Measurements from ENCODE around the gene PRR30.
"Not testable (repeated sequence)": the region's sequence is repeated elsewhere in the genome, so short reads cannot be mapped to it uniquely, and the experiment has no call there.

The PRR30 gene

DNA sequence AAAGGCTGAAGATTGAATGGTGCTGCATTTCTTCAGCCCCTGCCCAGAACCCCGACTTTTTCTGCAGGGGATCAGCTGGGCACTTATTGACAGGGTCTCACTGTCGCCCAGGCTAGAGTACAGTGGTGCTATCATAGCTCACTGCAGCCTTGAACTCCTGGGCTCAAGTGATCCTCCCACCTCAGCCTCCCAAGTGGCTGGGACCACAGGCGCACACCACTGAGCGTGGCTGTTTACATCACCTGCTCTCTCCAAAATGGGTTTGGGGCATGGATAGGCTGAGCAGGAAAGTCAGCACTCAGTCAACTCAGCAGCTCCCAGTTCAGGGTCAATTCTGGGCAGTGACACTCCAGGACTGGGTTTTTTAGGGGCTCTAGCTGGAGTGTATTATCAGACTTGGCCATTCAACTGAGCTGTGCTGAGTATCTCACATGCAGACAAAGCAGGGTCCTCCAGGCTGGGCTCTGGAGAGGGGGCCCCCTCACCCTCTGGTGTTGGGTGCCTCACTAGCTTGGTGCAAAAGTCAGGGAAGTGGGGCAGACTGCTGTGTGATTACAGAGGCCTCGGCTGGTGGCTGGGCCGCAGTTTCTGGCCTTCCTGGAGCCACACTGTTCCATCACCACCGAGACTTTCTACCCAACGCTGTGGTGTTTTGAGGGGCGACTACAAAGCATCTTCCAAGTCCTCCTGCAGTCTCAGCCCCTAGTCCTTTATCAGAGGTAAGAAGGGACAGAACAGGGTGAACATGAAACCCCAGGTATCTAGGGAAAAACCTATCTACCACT is 11.1 kb downstream of the PRR30 start:
- no peak for DNase-seq

DNA sequence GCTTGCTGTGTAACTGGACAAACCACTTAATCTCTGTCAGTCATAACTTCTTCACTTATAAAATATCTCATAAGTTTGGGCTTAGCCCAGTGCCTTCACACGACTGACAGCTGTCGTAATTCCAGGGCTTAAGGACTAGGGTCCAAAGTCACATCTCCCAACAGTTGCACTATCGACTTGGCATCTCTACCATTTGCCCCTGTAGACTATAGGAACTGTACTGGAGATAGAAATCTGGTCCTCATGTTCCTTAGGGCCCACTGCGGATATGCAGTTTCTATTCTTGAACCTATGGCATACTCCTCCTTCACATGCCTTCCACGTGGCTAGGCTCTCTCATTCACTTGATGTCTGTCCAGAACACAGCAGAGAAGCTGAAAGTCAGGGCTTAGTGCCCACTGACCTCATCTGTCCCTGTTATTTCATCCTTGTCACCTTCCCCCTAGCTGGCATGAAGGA is 12.9 kb downstream of the PRR30 start:
- no peak for DNase-seq

DNA sequence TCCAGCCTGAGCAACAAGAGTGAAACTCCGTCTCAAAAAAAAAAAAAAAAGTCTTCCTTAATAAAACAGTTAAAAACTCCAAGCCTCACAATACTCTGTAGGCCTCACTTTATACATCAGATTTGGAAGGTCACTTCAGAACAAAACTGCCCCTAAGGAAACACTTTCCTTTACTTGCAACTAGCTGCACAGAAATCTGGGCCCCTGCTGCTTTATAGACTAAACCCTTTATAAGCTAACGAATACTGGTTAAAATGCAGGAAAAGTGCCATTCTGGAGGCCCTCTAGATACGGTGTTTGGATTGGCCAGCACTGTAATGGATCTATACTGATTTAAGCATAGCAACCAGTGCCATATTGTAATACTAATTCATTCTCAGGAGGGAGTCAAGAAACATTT is 14.1 kb downstream of the PRR30 start:
- DNase-seq: no peak

DNA sequence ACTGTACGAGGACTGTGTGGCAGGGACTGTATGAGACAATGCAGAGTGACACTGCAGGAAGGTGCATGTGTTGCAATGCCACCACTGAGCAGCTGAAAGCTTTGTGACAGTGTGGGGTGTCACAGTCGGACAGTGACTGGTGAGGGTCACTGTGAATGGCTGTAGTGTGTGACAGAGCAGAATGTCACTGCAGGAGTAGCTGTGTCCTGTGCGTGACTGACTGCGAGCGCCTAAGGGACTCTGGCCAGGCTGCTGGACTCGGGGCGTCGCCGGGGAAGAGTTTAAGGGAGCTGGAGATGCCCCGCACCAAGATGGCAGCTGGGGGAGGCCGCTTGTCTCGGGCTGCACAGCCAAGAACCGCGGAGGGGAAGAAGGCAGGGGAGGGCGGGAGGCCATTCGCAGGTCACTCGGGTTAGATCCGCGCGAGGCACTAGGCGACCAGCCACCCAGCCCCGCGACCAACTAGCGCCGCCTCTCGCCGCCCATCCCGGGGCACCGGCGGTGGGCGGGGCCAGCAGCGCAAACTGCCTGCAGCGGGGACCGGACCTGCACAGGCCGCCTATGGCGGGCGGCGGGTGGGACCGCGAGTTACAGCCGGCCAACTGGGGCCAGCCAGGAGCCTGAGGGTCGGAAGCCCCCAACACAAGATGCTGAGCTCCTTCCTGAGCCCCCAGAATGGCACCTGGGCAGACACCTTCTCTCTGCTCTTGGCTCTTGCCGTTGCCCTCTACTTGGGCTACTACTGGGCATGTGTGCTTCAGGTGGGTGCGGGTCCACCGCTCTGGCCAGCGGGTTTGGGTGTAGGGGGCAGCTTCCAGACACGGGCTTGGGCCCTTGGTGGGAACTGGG is 15.7 kb downstream of the PRR30 start, which contains the start of gene ABHD1:
Gene ABHD1, plus strand, starts transcription at position 514 of the 849 bp plus-strand sequence. Its CDS starts 134 bp downstream, at position 648.
- no peak for DNase-seq

DNA sequence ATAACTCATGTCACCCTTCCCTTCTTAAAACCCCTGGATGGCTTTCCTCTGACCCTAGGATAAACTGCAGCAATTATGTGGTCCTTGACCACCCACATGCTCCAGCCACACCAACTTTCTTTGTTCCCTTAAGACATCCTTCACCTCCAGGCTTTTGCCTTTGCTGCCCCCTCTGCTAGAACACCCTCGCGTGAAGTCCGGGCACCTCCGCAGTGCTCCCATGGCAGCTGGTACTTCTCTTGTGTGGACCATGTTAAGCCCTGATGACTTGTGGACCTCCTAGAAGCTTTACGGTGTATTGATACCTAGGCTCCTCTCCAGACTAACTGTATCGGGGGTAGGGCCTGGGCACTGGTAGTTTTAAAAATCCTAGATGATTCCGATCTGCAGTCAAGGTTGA is 16.4 kb downstream of the PRR30 start:
- no peak for DNase-seq

DNA sequence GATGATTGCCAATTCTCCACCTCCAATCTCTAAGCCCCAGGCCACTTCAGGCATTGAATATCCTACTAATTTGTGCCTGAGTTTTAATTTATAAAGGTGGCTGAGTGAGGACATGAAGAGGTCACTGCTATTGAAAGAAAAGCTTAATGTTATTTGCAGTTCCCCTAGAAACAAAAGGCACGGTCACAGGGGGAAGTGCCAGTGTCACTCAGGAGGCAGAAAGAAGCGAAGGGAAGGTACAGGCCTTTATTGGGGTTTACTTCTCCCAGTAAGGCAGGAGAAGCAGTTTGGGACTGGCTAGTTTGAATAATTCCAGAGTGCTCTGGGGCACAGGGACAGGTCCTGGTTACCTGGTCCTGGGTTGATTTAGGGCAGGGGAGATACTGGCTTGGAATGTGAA is 17.3 kb downstream of the PRR30 start:
- DNase-seq: no peak

DNA sequence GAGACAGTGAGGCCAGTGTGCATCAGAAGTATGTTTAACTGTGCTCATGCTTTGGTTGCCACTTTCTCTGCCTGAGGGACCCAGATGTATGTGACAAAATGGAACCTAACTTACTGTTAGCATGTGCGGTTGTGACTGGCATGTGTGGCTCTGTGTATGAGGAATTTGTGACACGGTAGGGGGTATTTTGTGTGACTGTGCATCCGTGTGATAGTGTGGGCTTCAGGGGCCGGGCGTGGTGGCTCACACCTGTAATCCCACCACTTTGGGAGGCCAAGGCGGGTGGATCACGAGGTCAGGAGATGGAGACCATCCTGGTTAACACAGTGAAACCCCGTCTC is 19.9 kb downstream of the PRR30 start:
- not testable (repeated sequence) for DNase-seq

DNA sequence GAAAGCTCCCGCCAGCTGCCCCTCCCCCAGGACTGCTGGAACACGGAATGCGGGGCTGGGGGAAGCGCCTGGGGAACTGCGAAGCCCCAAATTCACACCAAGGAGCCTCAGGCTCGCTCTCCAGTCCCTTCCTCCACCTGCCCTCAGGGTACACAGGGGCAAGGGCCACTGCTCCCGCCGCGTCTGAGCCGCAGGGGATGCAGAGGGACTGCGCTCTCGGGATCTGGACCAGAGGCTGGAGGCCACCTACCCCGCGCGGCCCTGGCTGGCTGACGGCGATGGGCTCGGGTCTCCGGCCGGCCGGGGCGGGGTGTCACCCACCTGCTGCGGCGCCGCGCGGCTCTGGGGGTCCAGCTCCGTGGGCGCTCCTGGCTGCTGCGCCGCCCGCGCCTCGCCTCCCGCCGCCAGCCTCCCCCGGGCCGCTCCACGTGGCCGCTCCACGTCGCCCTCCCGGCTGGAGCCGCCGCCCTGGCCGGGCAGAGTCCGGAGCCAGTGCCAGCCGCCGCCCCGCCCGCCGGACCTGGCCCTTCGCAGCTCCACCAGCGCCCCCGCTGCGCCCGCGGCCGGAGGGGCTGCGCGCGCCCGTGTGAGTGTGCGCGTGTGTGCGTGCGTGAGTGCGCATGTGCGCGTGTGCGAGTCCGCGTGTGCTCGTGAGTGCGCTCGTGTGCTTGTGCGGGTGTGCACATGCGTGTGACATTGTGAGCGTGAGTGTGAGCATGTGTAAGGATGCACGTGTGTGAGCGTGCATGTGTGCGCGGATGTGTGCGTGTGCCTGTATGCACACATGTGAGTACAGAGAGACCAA is 20.5 kb downstream of the PRR30 start, which contains the start of gene CGREF1:
Gene CGREF1, minus strand, starts transcription at position 604 of the 805 bp plus-strand sequence. CDS start 14,762 bp downstream, outside the sequence.
- no peak for DNase-seq

DNA sequence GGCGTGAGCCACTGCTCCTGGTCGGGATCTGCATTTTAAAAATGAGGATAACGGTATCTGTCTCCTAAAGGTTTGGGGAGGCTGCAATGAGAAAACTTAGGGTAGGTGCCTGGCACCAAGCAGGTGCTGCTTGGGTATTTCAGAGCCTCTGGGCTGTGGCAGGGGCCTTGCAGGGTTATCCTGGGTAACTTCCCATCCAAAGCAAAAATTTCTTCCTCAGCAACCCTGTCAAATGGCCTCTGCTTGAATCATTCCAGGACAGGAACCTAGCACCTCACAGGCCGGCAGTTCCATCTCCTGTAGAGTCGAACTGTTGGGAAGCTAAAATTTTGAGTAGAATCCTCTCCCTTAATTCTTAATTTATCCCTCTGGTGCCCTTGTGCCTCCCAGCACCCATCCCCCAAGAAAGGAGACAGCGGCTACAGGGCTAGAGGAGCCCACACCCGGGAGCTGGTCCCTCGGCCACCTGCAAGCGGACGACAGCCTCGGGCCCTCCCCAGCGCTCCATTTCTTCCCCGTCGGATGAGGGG is 21.1 kb downstream of the PRR30 start:
- DNase-seq: no peak

DNA sequence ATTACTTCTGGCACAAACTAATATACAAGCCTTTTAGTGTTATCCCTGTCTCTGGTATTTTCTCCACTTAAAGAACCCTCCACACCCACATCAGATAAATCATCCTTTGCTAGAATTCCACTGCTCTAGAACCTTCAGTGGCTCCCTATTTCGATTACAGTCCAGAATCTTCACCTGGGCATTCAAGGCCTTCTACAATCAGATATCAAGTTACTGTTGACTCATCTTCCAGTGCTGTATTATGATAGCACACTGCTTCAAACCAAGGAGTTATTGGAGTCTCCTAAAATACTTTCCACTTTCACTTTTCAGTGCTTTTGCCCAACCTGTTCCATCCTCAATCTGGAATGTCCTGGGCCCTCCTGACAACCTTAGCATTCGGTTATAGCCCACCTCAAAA is 23.7 kb downstream of the PRR30 start:
- no peak for DNase-seq

DNA sequence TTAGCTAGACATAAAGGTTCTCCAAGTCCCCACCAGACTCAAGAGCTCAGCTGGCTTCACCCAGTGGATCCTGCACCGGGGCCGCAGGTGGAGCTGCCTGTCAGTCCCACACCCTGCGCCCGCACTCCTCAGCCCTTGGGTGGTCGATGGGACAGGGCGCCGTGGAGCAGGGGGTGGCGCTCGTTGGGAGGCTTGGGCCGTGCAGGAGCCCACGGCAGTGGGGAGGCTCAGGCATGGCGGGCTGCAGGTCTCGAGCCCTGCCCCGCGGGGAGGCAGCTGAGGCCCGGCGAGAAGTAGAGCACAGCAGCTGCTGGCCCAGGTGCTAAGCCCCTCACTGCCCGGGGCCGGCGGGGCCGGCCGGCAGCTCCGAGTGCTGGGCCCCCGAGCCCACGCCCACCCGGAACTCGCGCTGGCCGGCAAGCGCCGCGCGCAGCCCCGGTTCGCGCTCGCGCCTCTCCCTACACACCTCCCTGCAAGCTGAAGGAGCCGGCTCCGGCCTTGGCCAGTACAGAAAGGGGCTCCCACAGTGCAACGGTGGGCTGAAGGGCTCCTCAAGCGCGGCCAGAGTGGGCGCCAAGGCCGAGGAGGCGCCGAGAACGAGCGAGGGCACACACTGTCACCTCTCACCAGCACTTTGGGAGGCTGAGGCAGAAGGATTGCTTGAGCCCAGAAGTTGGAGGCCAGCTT is 27.7 kb downstream of the PRR30 start:
- not testable (repeated sequence) for DNase-seq

DNA sequence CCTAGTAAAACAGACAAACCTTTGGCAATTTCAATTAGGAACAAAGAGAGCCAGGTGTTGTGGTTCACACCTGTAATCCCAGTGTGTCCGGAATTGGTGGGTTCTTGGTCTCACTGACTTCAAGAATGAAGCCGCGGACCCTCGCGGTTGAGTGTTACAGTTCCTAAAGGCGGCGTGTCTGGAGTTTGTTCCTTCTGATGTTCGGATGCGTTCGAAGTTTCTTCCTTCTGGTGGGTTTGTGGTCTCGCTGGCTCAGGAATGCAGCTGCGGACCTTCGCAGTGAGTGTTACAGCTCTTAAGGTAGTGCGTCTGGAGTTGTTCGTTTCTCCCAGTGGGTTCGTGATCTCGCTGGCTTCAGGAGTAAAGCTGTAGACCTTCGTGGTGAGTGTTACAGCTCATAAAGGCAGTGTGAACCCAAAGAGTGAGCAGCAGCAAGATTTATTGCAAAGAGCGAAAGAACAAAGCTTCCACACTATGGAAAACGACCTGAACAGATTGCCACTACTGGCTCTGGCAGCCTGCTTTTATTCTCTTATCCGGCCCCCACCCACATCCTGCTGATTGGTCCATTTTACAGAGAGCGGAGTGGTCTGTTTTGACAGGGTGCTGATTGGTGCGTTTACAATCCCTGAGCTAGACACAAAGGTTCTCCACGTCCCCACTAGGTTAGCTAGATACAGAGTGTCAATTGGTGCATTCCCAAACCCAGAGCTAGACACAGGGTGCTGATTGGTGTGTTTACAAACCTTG is 28.4 kb downstream of the PRR30 start:
- not testable (repeated sequence) for DNase-seq

DNA sequence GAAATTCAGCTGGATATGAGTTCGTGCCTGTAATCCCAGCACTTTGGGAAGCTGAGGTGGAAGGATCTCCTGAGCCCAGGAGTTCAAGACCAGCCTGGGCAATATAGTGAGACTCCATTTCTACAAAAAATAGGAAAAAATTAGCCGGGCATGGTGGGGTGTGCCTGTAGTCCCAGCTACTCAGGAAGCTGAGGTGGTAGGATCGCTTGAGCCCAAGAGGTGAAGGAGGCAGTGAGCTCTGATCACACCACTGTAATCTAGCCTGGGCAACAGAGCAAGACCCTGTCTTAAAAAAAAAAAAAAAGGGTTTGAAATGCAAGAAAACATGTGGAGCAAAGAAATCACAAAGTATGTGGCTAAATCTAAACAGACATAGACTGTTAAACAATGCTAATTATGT is 30.1 kb downstream of the PRR30 start:
- DNase-seq: no peak

DNA sequence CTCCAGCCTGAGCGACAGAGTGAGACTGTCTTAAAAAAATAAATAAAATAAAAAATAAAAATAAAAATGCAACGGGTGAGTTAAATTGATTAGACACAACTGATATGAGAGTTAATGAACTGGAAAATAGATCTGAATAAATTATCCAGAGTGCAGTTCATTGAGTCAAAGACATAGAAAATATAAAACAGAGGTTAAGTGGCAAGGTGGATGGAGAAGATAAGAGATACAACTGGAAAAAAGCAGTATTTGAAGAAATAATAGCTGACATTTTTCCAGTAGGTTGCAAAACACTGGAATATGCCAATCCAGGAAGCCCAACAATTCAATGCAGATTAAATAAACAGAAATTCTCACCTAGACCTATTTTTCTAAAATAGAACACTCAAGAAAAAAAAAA is 31.0 kb downstream of the PRR30 start:
- DNase-seq: no peak

DNA sequence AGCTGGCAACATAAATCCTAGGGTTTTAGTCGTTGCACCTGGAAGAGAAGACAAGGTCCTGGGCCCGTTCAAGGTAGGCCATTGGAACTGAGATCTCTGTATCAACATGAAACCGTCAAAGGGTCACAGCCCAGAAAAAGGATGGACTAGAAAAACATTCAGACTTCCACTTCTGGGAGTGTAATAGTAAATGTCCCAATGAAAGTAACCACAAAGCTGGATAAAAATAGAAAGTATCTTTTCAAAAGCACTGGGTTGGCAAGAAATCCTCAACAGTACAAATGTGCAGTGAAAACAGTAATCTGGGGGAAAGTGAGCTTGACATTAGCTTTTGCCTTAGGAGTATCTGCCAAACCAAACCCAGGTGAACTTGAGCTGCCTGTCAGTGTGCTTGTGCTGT is 33.2 kb downstream of the PRR30 start:
- DNase-seq: no peak

DNA sequence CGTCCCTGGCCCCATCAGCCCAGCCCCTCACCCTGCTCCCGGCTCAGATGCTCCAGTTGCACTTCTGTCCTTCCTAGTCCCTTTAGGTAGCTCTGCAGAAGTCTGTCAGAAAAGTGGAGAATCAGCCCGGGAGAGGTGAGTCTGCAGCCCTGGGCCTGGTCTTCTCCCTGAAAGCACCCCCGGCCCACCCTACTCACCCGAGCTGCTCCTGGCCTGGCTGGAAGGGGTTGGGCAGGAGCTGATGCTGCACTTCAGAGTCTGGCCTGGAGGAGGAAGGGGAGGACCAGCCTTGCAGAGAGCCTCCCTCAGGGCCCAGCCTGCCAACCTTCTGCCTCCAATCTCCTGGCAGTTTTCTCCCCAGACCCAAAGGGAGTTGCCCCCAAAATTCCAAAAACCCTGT is 36.9 kb downstream of the PRR30 start:
- no peak for DNase-seq

DNA sequence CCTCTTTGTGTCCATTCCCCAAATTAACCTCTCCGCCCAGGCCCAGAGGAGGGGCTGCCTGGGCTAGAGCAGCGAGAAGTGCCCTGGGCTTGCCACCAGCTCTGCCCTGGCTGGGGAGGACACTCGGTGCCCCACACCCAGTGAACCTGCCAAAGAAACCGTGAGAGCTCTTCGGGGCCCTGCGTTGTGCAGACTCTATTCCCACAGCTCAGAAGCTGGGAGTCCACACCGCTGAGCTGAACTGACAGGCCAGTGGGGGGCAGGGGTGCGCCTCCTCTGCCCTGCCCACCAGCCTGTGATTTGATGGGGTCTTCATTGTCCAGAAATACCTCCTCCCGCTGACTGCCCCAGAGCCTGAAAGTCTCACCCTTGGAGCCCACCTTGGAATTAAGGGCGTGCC is 39.2 kb downstream of the PRR30 start:
- DNase-seq: no peak

DNA sequence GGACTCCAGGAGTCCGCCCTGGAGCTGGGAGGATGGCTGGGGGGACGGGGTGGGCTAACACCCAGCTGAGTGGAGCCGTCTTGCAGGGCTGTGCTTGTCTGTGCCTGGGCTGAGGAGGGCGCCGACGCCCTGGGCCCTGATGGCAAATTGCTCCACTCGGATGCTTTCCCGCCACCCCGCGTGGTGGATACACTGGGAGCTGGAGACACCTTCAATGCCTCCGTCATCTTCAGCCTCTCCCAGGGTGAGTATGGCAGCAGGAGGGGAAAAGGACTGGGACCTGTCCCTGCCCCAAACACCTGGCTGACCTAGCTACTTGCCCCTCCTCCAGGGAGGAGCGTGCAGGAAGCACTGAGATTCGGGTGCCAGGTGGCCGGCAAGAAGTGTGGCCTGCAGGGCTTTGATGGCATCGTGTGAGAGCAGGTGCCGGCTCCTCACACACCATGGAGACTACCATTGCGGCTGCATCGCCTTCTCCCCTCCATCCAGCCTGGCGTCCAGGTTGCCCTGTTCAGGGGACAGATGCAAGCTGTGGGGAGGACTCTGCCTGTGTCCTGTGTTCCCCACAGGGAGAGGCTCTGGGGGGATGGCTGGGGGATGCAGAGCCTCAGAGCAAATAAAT is 39.8 kb downstream of the PRR30 start:
- no peak for DNase-seq

DNA sequence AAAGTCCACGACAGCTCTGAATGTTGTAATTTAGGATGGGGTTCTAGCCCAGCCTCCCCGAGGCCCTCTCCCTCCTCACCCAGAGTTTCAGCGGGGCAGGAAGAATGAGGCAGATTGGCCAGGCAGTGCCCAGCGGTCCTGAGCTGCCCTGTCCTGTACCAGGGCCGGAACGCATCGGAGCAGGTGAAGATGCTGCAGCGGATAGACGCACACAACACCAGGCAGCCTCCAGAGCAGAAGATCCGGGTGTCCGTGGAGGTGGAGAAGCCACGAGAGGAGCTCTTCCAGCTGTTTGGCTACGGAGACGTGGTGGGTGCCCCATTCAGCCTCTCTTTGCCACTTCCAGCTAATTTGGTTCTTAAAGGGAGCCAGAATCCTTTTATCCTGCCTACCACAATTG is 41.9 kb downstream of the PRR30 start:
- DNase-seq: no peak

DNA sequence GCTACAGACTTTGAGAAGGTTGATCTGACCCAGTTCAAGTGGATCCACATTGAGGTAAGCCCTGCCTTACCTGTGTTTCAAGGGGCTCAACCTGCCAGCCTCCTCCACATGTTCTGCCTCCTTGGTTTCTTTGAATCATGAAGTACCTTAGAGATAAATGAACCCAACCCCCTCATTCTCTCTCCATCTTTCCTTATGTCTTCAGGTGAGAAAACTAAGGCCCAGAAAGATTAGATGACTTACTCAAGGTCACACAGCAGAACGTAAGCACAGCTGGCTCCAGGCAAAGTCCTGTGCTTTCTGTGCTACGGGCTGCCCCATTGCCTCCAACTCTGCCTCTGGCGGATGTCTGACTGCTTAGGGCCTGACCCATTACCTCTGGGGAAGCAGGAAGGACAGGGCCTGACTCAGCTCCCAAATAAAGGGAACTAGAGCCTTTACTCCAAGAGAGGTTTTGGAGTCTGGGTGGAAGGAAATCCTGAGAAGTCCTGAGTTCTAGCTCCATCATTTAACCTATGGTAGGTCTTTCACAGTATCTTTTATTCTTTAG is 42.4 kb downstream of the PRR30 start:
- no peak for DNase-seq

All from NCI-H1436 treated with DMSO at 0.1 percent for 48 hours (cell line).